ENCODE measurements around the gene METTL23. TPM values are rescaled to one million over a fixed set of nuclear protein-coding genes. Genes with fewer than 3 reads are reported as not detected.
A peak's percentile ranks its signal among the peaks of the same experiment; 100 is the strongest.

Gene METTL23
- total and polyA plus RNA-seq, 2 donors (not counting 3 experiments of a cell fraction or from before 2014, with no cell fraction given): 19.5 to 33.4 TPM

- Histone ChIP-seq H3K27me3 (ENCODE audit: control insufficient read depth in 2 of 2, insufficient read depth in 2 of 2, low read length in 2 of 2) (no peaks in the 10 kb centered on the region), H3K4me3 (replicated peaks in 1 of 3; ENCODE audit: insufficient read depth in 1 of 3, low read depth in 1 of 3, low read length in 3 of 3) (peak overlapping the region; percentile 66 to 99 (median 90)), H3K27ac (ENCODE audit: insufficient read depth, low read depth, low read length) (peak overlapping the region; percentile 72), H3K79me2 (ENCODE audit: control insufficient read depth, insufficient read depth, low read length) (peaks cover 61% of the 10 kb centered on the region), H3K4me1 (ENCODE audit: control insufficient read depth, extremely low read depth, insufficient read depth, low read length) (peaks cover 18% of the 10 kb centered on the region), H3K4me2 (ENCODE audit: insufficient read depth, low read length) (peak overlapping the region; percentile 71), H3K9me3 (replicated peaks; ENCODE audit: control insufficient read depth, insufficient read depth, low read length) (no peaks in the 10 kb centered on the region), H3K9me1 (replicated peaks; ENCODE audit: control insufficient read depth, extremely low read depth, insufficient read depth, low read length) (no peaks in the 10 kb centered on the region), H2AFZ (ENCODE audit: low read depth, low read length) (peak overlapping the region; percentile 56), H3K36me3 (ENCODE audit: control insufficient read depth in 2 of 2, extremely low read depth in 1 of 2, insufficient read depth in 2 of 2, low read length in 2 of 2) (peaks cover 11 to 20% of the 10 kb centered on the region in 2 experiments), H3K9ac (replicated peaks; ENCODE audit: extremely low read depth, insufficient read depth, low read length) (peak overlapping the region; percentile 90), H4K20me1 (replicated peaks; ENCODE audit: control insufficient read depth, extremely low read depth, insufficient read depth, low read length) (no peaks in the 10 kb centered on the region)
- dilution Hi-C loops (cut with MboI; ENCODE audit: extremely low pct_ligation_motif_present, low sequenced_read_pairs) (no loop called here), intact Hi-C loops (cut with micrococcal nuclease) (loop anchor here (1.0 kb wide), 2 partner anchors 12 to 14 kb away; partner anchors contain the start of gene SRSF2)
- ChIA-PET CTCF (interaction anchor here (0.7 to 3.2 kb wide), 7 partner anchors 11 to 502 kb away, joined by 3 to 22 read pairs (median 4); partner anchors contain the start of genes MFSD11 and SRSF2), POLR2A (interaction anchor here (0.7 to 1.0 kb wide), 3 partner anchors 10 to 12 kb away, joined by 3 to 6 read pairs (median 4); partner anchors contain the start of gene MFSD11)
- no peak for TF ChIP-seq POLR2A (IDR thresholded peaks at IDR 0.05; ENCODE audit: low read depth, low read length)
- DNase-seq (ENCODE audit: low read depth, low spot score): peak; percentile 59
- BruUV-seq (replicated peaks): no TSS peak
- FAIRE-seq: no peak
Observed at GRCh38 chr17:76725580-76726230, 934 bp upstream of the METTL23 start.

GRCh38 chr17:76726231-76726775 is 336 bp upstream of the METTL23 start, which contains the start of gene JMJD6:
Gene JMJD6, minus strand, starts transcription at chr17:76726606. Its CDS starts 131 bp downstream, at chr17:76726475.
- H3K9ac ChIP-seq (replicated peaks; ENCODE audit: extremely low read depth, insufficient read depth, low read length): peak within 1 kb of the TSS; percentile 92
- peaks cover 18% of the 10 kb centered on the region for H3K4me1 ChIP-seq (ENCODE audit: control insufficient read depth, extremely low read depth, insufficient read depth, low read length)
- no peaks in the 10 kb centered on the region for H3K9me1 ChIP-seq (replicated peaks; ENCODE audit: control insufficient read depth, extremely low read depth, insufficient read depth, low read length)
- peak within 1 kb of the TSS; percentile 66 to 99 (median 90) for H3K4me3 ChIP-seq (replicated peaks in 1 of 3; ENCODE audit: insufficient read depth in 1 of 3, low read depth in 1 of 3, low read length in 3 of 3)
- H3K27me3 ChIP-seq (ENCODE audit: control insufficient read depth in 2 of 2, insufficient read depth in 2 of 2, low read length in 2 of 2): no peaks in the 10 kb centered on the region
- H3K79me2 ChIP-seq (ENCODE audit: control insufficient read depth, insufficient read depth, low read length): peaks cover 58% of the 10 kb centered on the region
- H3K9me3 ChIP-seq (replicated peaks; ENCODE audit: control insufficient read depth, insufficient read depth, low read length): no peaks in the 10 kb centered on the region
- dilution Hi-C loops (cut with MboI; ENCODE audit: extremely low pct_ligation_motif_present, low sequenced_read_pairs): no loop called here
- TF ChIP-seq POLR2A (IDR thresholded peaks at IDR 0.05; ENCODE audit: low read depth, low read length): peak; percentile 88
- no peak for TF ChIP-seq MAX (IDR thresholded peaks at IDR 0.05; ENCODE audit: insufficient read depth, insufficient read length)
- no peak for TF ChIP-seq EZH2 (IDR thresholded peaks at IDR 0.05; ENCODE audit: borderline replicate concordance, low read depth, low read length, severe bottlenecking)
- peak; percentile 12 for TF ChIP-seq FOS (IDR thresholded peaks at IDR 0.05; ENCODE audit: borderline replicate concordance, insufficient read depth, low read length)
- peak; percentile 94 for TF ChIP-seq POLR2AphosphoS5 (IDR thresholded peaks at IDR 0.05; ENCODE audit: insufficient read depth, low read depth, low read length)
- BruUV-seq (replicated peaks): TSS peak; percentile 56
- H2AFZ ChIP-seq (ENCODE audit: low read depth, low read length): peak within 1 kb of the TSS; percentile 57
- intact Hi-C loops (cut with micrococcal nuclease): loop anchor here (1.0 kb wide), 2 partner anchors 11 to 15 kb away; partner anchors contain the start of gene SRSF2
- CTCF ChIA-PET: interaction anchor here (0.6 to 3.2 kb wide), 11 partner anchors 10 to 502 kb away, joined by 3 to 22 read pairs (median 4); partner anchors contain the start of genes MFSD11 and SRSF2
- H3K27ac ChIP-seq (ENCODE audit: insufficient read depth, low read depth, low read length): peak within 1 kb of the TSS; percentile 85
- peak; percentile 86 for FAIRE-seq
- peaks cover 8 to 14% of the 10 kb centered on the region in 2 experiments for H3K36me3 ChIP-seq (ENCODE audit: control insufficient read depth in 2 of 2, extremely low read depth in 1 of 2, insufficient read depth in 2 of 2, low read length in 2 of 2)
- peak within 1 kb of the TSS; percentile 71 for H3K4me2 ChIP-seq (ENCODE audit: insufficient read depth, low read length)
- no peaks in the 10 kb centered on the region for H4K20me1 ChIP-seq (replicated peaks; ENCODE audit: control insufficient read depth, extremely low read depth, insufficient read depth, low read length)
- POLR2A ChIA-PET: interaction anchor here (0.7 to 1.0 kb wide), 3 partner anchors 9 to 12 kb away, joined by 3 to 6 read pairs (median 4); partner anchors contain the start of gene MFSD11
- DNase-seq (ENCODE audit: low read depth, low spot score): peak; percentile 96

All from endothelial cell of umbilical vein (primary cell).